Fibroblast of lung (primary cell): Measurements from ENCODE around the gene MORN3. TPM values are rescaled to one million over a fixed set of nuclear protein-coding genes. Genes with fewer than 3 reads are reported as not detected.

Experiments
- DNase-seq, 2 donors: peaks; one replicate each; pipeline versions ENCODE4 v3.0.0 to v3.0.0-alpha.2; 2010; ENCODE audit warnings: low read depth in 2 of 2
- H2AFZ ChIP-seq: 2 replicates; pipeline ENCODE4 v1.5.1; 2012; ENCODE audit warnings: low read length, control low read depth, inconsistent platforms
- H3K27ac ChIP-seq: 2 replicates; pipeline ENCODE4 v1.5.1; 2011; ENCODE audit warnings: low read length, control low read depth; ENCODE audit not compliant: insufficient read depth
- H3K27me3 ChIP-seq: 2 replicates; pipeline ENCODE4 v1.5.1; 2011; ENCODE audit warnings: mild to moderate bottlenecking, low read length; ENCODE audit not compliant: control insufficient read depth, insufficient read depth
- H3K36me3 ChIP-seq: 2 replicates; pipeline ENCODE4 v1.5.1; 2011; ENCODE audit warnings: low read length; ENCODE audit not compliant: control insufficient read depth, insufficient read depth
- H3K4me1 ChIP-seq: 2 replicates; pipeline ENCODE4 v1.5.1; 2011; ENCODE audit warnings: low read length; ENCODE audit not compliant: control insufficient read depth, insufficient read depth; ENCODE audit errors: extremely low read depth
- H3K4me2 ChIP-seq: 2 replicates; pipeline ENCODE4 v1.5.1; 2011; ENCODE audit warnings: low read length, control low read depth; ENCODE audit not compliant: insufficient read depth; ENCODE audit errors: extremely low read depth
- H3K4me3 ChIP-seq, 4 experiments: fragments of 200-600 bp in 1 of 4; sonication (generic) in 1 of 4; replicated peaks in 1 of 4; 2 replicates each; pipeline ENCODE4 v1.5.1; 2011 to 2016; ENCODE audit warnings: low read length in 4 of 4, low read depth in 3 of 4, mild to moderate bottlenecking in 3 of 4, control low read depth in 2 of 4, inconsistent platforms in 1 of 4, mixed read lengths in 1 of 4; ENCODE audit not compliant: insufficient read depth in 1 of 4; ENCODE audit errors: control extremely low read depth in 1 of 4
- H3K79me2 ChIP-seq: 2 replicates; pipeline ENCODE4 v1.5.1; 2012; ENCODE audit warnings: mild to moderate bottlenecking, low read length, inconsistent platforms; ENCODE audit not compliant: control insufficient read depth, insufficient read depth
- H3K9ac ChIP-seq: 2 replicates; pipeline ENCODE4 v1.5.1; 2011; ENCODE audit warnings: mild to moderate bottlenecking, low read length, control low read depth; ENCODE audit not compliant: insufficient read depth
- H3K9me3 ChIP-seq: 2 replicates; pipeline ENCODE4 v1.5.1; 2012; ENCODE audit warnings: low read depth, low read length; ENCODE audit not compliant: control insufficient read depth, insufficient read depth
- H4K20me1 ChIP-seq: 2 replicates; pipeline ENCODE4 v1.5.1; 2011; ENCODE audit warnings: low read length; ENCODE audit not compliant: control insufficient read depth, insufficient read depth; ENCODE audit errors: extremely low read depth
- CTCF ChIP-seq, 2 donors: IDR thresholded peaks in 1 of 2; conservative IDR thresholded peaks in 1 of 2; 1 replicate in 1 of 2; 2 replicates in 1 of 2; pipeline ENCODE4 v1.5.1; 2011 to 2012; ENCODE audit warnings: low read length in 2 of 2, control low read depth in 1 of 2, inconsistent platforms in 1 of 2, low read depth in 1 of 2, mild to moderate bottlenecking in 1 of 2
- EZH2 ChIP-seq: IDR thresholded peaks from 2 replicates; pipeline ENCODE4 v1.5.1; 2012; ENCODE audit warnings: low read length, control low read depth, mild to moderate bottlenecking; ENCODE audit errors: missing control alignments
- polyA plus RNA-seq, 2 donors: library from polyadenylated mRNA; depleted of rRNA in 1 of 2; stranded (reverse) in 1 of 2; unstranded in 1 of 2; fragments of >200 nt; gene quantifications; 2 replicates each; pipeline ENCODE4 v1.2.1, GENCODE V29; 2011 to 2012; ENCODE audit warnings: missing spikeins in 1 of 2
- total RNA-seq: library from RNA; depleted of rRNA; stranded (reverse); fragments of >200 nt; gene quantifications from 2 replicates; pipeline ENCODE4 v1.2.1, GENCODE V29; 2014

MORN3 gene
- total and polyA plus RNA-seq, 2 donors (not counting 1 experiment from before 2014, with no cell fraction given) = 0.61 to 0.83 TPM

- H3K27ac ChIP-seq = no peak overlapping the region
- TF ChIP-seq CTCF (conservative IDR thresholded peaks at IDR 0.05 in 1 of 2, IDR thresholded peaks at IDR 0.05 in 1 of 2; ENCODE audit: low read depth in 1 of 2, low read length in 2 of 2) (no peak), EZH2 (no peak)
- no peak overlapping the region for H3K4me3 ChIP-seq
These were observed 39.0 kb upstream of the MORN3 start for GRCh38 chr12:121708313-121709063.

DNA sequence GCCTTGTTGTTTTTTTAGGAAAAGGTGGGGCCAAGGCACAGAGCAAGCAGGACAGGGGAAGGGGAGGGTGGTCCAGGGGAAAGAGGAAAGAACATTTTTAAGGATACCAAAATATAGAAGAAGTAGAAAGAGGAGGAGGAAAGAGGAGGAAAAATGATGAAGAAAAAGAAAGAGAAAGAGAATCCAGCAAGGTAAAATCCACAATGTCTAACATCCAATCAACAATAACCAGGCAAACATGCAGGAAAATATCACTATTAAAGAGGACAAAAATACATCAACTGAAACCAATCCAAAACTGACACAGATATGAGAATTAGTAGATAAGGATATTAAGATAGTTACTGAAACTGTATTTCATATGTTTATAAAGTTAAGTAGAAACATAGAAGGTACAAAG lies 36.1 kb upstream of the MORN3 start:
- Histone ChIP-seq H3K27ac (no peak overlapping the region), H2AFZ (no peak overlapping the region), H3K9ac (no peak overlapping the region), H3K4me1 (no peaks in the 10 kb centered on the region), H3K4me2 (no peak overlapping the region), H3K9me3 (no peaks in the 10 kb centered on the region), H4K20me1 (no peaks in the 10 kb centered on the region), H3K36me3 (no peaks in the 10 kb centered on the region), H3K27me3 (no peaks in the 10 kb centered on the region), H3K4me3 (no peak overlapping the region), H3K79me2 (no peaks in the 10 kb centered on the region)
- no peak for DNase-seq
- no peak for TF ChIP-seq EZH2

More at GRCh38 chr12:121708313-121709063, 39.0 kb upstream of the MORN3 start:
- Histone ChIP-seq H3K9me3 (no peaks in the 10 kb centered on the region), H3K79me2 (peaks cover 2% of the 10 kb centered on the region), H3K4me2 (no peak overlapping the region), H3K9ac (no peak overlapping the region), H3K4me1 (peaks cover 5% of the 10 kb centered on the region), H2AFZ (no peak overlapping the region), H4K20me1 (no peaks in the 10 kb centered on the region), H3K36me3 (no peaks in the 10 kb centered on the region), H3K27me3 (no peaks in the 10 kb centered on the region)
- DNase-seq = no peak

DNA sequence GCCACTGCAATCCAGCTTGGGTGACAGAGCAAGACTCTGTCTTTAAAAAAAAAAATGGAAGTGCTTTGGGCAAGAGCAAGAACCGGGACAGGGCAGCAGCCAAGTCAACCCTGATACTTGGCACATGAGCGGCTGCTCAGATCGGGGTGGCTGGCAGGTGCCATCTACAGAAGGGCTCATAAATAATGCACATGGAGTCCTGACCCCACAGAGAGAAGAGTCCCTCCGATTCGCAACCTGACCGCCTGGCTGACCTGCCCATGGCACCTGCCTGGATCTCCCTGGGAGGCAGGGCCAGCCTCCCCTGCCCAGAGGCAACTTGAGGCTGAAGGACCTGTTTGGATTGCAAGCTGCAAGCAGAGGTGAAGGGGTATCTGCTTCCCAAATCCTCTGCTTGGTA lies 33.5 kb upstream of the MORN3 start:
- Histone ChIP-seq H3K4me3 (no peak overlapping the region), H3K4me2 (no peak overlapping the region), H3K36me3 (no peaks in the 10 kb centered on the region), H3K9me3 (no peaks in the 10 kb centered on the region), H3K9ac (no peak overlapping the region), H2AFZ (no peak overlapping the region), H3K4me1 (no peaks in the 10 kb centered on the region), H3K27me3 (no peaks in the 10 kb centered on the region), H3K27ac (no peak overlapping the region), H4K20me1 (no peaks in the 10 kb centered on the region), H3K79me2 (no peaks in the 10 kb centered on the region)
- DNase-seq = no peak
- TF ChIP-seq CTCF (conservative IDR thresholded peaks at IDR 0.05 in 1 of 2, IDR thresholded peaks at IDR 0.05 in 1 of 2; ENCODE audit: low read depth in 1 of 2, low read length in 2 of 2) (no peak), EZH2 (no peak)
